Measurements from ENCODE around the gene COG1. TPM values are rescaled to one million over a fixed set of nuclear protein-coding genes. Genes with fewer than 3 reads are reported as not detected.

Gene COG1
- total and polyA plus RNA-seq, 2 of the 8 experiments (the other 6 are each of a cell fraction or from before 2014, with no cell fraction given): 11.0 to 19.5 TPM

- H3K18ac ChIP-seq (ENCODE audit: extremely low read depth, low read length): no peak overlapping the region
- 93% methylated on average over 7 of the region's 7 CpGs; no CpG with 5 or more reads in 1 of the 2 experiments for WGBS, 2 experiments (ENCODE audit: extremely low coverage in 1 of 2, insufficient coverage in 1 of 2, insufficient read length in 1 of 2, insufficient replicate concordance in 2 of 2, low coverage in 1 of 2, low lambda C conversion rate in 2 of 2, missing lambda C conversion rate in 1 of 2)
- CTCF ChIA-PET (ENCODE audit: partially characterized antibody): interaction anchor here (1.5 kb wide), 1 partner anchor 16 kb away, joined by 5 read pairs; no protein-coding TSS in a partner anchor
- H2AK5ac ChIP-seq (ENCODE audit: low read depth, low read length): no peak overlapping the region
- no peak overlapping the region for H3K4me3 ChIP-seq (ENCODE audit: extremely low read depth in 1 of 4, insufficient read depth in 2 of 4, low read depth in 3 of 4, low read length in 4 of 4)
- H3K9me3 ChIP-seq (ENCODE audit: insufficient read depth in 2 of 2, low read depth in 1 of 2, low read length in 1 of 2): no peaks in the 10 kb centered on the region
- H4K20me1 ChIP-seq (replicated peaks in 1 of 2; ENCODE audit: control insufficient read depth in 1 of 2, insufficient read depth in 2 of 2, low read length in 2 of 2): peaks cover 0 to 5% of the 10 kb centered on the region in 2 experiments
- no peak overlapping the region for H2AFZ ChIP-seq (ENCODE audit: low read length)
- no peak for FAIRE-seq
- no peak overlapping the region for H3K14ac ChIP-seq (ENCODE audit: insufficient read length)
- H4K8ac ChIP-seq (ENCODE audit: extremely low read depth, insufficient read depth, low read length): no peak overlapping the region
- H3K9ac ChIP-seq (replicated peaks in 1 of 4; ENCODE audit: extremely low read depth in 1 of 4, low read depth in 3 of 4, low read length in 3 of 4): no peak overlapping the region
- no peaks in the 10 kb centered on the region for H3K4me1 ChIP-seq (replicated peaks in 1 of 4; ENCODE audit: control insufficient read depth in 3 of 4, insufficient read depth in 4 of 4, low read length in 3 of 4)
- no peak overlapping the region for H2BK15ac ChIP-seq (ENCODE audit: low read length)
- no peak overlapping the region for H2BK12ac ChIP-seq (ENCODE audit: low read depth, low read length)
- H3K23me2 ChIP-seq (ENCODE audit: low read depth, low read length): no peaks in the 10 kb centered on the region
- H3K4me2 ChIP-seq (ENCODE audit: insufficient read depth in 1 of 2, low read depth in 2 of 2, low read length in 2 of 2): no peak overlapping the region
- H3K56ac ChIP-seq (replicated peaks; ENCODE audit: insufficient read length, low read depth, low read length): no peak overlapping the region
- H3K79me2 ChIP-seq (ENCODE audit: control insufficient read depth in 1 of 2, insufficient read depth in 2 of 2, low read length in 2 of 2): no peaks in the 10 kb centered on the region
- H2BK5ac ChIP-seq (ENCODE audit: low read depth, low read length): no peak overlapping the region
- no peak overlapping the region for H2BK20ac ChIP-seq (ENCODE audit: low read length)
- H3K23ac ChIP-seq (ENCODE audit: insufficient read length): no peak overlapping the region
- no peak overlapping the region for H4K5ac ChIP-seq (ENCODE audit: insufficient read length, low read depth, low read length)
- no peak overlapping the region for H4K91ac ChIP-seq (replicated peaks; ENCODE audit: insufficient read length, low read length)
- H3K4ac ChIP-seq (replicated peaks; ENCODE audit: insufficient read length, low read depth, low read length): no peak overlapping the region
- TF ChIP-seq KDM5A (IDR thresholded peaks at IDR 0.05; ENCODE audit: low read length) (no peak), CEBPB (IDR thresholded peaks at IDR 0.05; ENCODE audit: low read depth, low read length) (no peak), BCL11A (IDR thresholded peaks at IDR 0.05; ENCODE audit: low read depth in 2 of 2, low read length in 2 of 2) (no peak), SUZ12 (IDR thresholded peaks at IDR 0.05; ENCODE audit: low read length) (no peak), EP300 (IDR thresholded peaks at IDR 0.05; ENCODE audit: borderline replicate concordance in 1 of 2, low read depth in 2 of 2, low read length in 2 of 2) (no peak), CHD2 (IDR thresholded peaks at IDR 0.05; ENCODE audit: low read length) (no peak), FOSL1 (IDR thresholded peaks at IDR 0.05; ENCODE audit: insufficient read depth, low read depth, low read length) (no peak), TCF12 (IDR thresholded peaks at IDR 0.05; ENCODE audit: low read depth, low read length) (no peak), KDM4A (IDR thresholded peaks at IDR 0.05; ENCODE audit: low read depth, low read length, severe bottlenecking) (no peak)
- POLR2A ChIA-PET (ENCODE audit: partially characterized antibody): no interaction called here
- no peaks in the 10 kb centered on the region for H3K27me3 ChIP-seq (replicated peaks in 1 of 4; ENCODE audit: control insufficient read depth in 3 of 4, extremely low read depth in 1 of 4, insufficient read depth in 3 of 4, low read length in 3 of 4)
- DNase-seq (ENCODE audit: low read depth in 1 of 2, low spot score in 2 of 2): no peak
- peaks cover 2% of the 10 kb centered on the region; the same call in 1 of the 2 replicates for H3K79me1 ChIP-seq (ENCODE audit: low read depth, low read length)
- peaks cover 21 to 68% (median 51%) of the 10 kb centered on the region in 4 experiments for H3K36me3 ChIP-seq (ENCODE audit: control insufficient read depth in 2 of 4, insufficient read depth in 4 of 4, low read length in 3 of 4)
- H2BK120ac ChIP-seq (replicated peaks; ENCODE audit: low read depth, low read length): no peak overlapping the region
- no peak overlapping the region for H3K27ac ChIP-seq (ENCODE audit: low read depth, low read length)
Observed at GRCh38 chr17:73198930-73199260, 6.0 kb downstream of the COG1 start.
